Heart left ventricle (tissue), 13 donors: ENCODE measurements around the gene FJX1.

ENCODE experiments used
- POLR2A ChIP-seq, 2 donors: fragments of 450-650 bp; IDR thresholded peaks; one replicate each; pipeline ENCODE4 v1.6.1; 2017; ENCODE audit warnings: antibody characterized with exemption in 2 of 2, mild to moderate bottlenecking in 2 of 2, moderate library complexity in 2 of 2
- TF ChIP-seq, protein P1 (sequence below), 12 donors: fragments of 200-600 bp; sonication (generic) in 4 of 12; IDR thresholded peaks; one replicate each; pipeline versions ENCODE4 v1.5.0 to v1.8.0; 2018 to 2022; ENCODE audit warnings: antibody characterized with exemption in 12 of 12, mild to moderate bottlenecking in 5 of 12
- donor health status: ischemic (EF 13 %, LVEDD 7.1; RV severe dilation, severe dysfunction).
- donor health status: DM: no; HTN: yes; CAD: no.
- donor health status: DM: no; HTN: no; CAD: no.
- donor health status: ischemic (EF 25% LVEDD 6.9; RV normal size, moderate dysfunction).
- donor health status: ischemic (EF 25% LVEDD 5.7; RV mildly dilated, moderate dysfunction).
- donor health status: ischemic (EF 35%, LVEDD 5.7; RV mildly dilated, moderate dysfunction).
- donor health status: nonischemic (EF 11% LVEDD 7.7; RV severe dilation, severe dysfunction).
- donor health status: DM: yes; HTN: yes; CAD: no.
- donor health status: PGD.
- donor health status: ischemic (EF 29% LVEDD 5.4; RV normal size, mild dysfunction).
- donor health status: nonischemic (EF 23%, LVEDD 6.1; RV moderate dilation, normal function).

DNA sequence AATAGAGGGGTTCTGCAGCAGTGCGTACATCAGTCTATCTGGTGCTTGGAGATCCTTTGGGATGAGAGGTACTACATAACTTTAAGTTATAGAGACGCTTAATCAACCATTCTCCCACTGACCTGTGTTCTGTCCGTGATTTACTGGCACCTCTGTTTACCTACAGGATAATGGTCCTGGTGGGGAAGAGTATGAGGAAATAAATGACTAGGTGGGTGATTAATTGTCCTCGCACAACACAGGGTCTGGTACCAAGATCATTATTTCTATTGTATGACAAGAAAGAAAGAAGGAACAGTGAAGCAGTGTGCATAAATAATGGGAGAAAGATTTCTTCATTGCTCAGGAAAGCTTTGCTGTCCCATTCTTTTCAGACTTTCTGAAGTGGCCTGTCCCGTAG lies 32.8 kb upstream of the FJX1 start:
- TF ChIP-seq, protein P1, sequence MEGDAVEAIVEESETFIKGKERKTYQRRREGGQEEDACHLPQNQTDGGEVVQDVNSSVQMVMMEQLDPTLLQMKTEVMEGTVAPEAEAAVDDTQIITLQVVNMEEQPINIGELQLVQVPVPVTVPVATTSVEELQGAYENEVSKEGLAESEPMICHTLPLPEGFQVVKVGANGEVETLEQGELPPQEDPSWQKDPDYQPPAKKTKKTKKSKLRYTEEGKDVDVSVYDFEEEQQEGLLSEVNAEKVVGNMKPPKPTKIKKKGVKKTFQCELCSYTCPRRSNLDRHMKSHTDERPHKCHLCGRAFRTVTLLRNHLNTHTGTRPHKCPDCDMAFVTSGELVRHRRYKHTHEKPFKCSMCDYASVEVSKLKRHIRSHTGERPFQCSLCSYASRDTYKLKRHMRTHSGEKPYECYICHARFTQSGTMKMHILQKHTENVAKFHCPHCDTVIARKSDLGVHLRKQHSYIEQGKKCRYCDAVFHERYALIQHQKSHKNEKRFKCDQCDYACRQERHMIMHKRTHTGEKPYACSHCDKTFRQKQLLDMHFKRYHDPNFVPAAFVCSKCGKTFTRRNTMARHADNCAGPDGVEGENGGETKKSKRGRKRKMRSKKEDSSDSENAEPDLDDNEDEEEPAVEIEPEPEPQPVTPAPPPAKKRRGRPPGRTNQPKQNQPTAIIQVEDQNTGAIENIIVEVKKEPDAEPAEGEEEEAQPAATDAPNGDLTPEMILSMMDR (IDR thresholded peaks at IDR 0.05) = no peak
- no peak for TF ChIP-seq POLR2A (IDR thresholded peaks at IDR 0.05)
